ENCODE results near the gene BCAR3. TPM values are rescaled to one million over a fixed set of nuclear protein-coding genes. Genes with fewer than 3 reads are reported as not detected.
"Not testable (repeated sequence)": the region's sequence is repeated elsewhere in the genome, so short reads cannot be mapped to it uniquely, and the experiment has no call there.

BCAR3 gene
- total RNA-seq, 1 experiment from 2014 or later, result 49.5 TPM

GRCh38 chr1:93600663-93601062, 81.0 kb downstream of the BCAR3 start:
- Histone ChIP-seq H3K9me3 (replicated peaks) (no peaks in the 10 kb centered on the region), H3K36me3 (peaks cover 25% of the 10 kb centered on the region; the same call in 1 of the 2 replicates), H3K27me3 (replicated peaks) (no peaks in the 10 kb centered on the region; the same call in none of the 2 replicates), H3K4me1 (replicated peaks) (peaks cover 14% of the 10 kb centered on the region), H3K4me3 (no peak overlapping the region), H3K27ac (no peak overlapping the region)
- no peak for DNase-seq (ENCODE audit: low read depth in 1 of 2, low spot score in 2 of 2)

- no peaks in the 10 kb centered on the region for H3K9me3 ChIP-seq (replicated peaks)
- peaks cover 6% of the 10 kb centered on the region for H3K4me1 ChIP-seq (replicated peaks)
- H3K27ac ChIP-seq, result no peak overlapping the region
- H3K27me3 ChIP-seq (replicated peaks), result no peaks in the 10 kb centered on the region; the same call in none of the 2 replicates
- peaks cover 25% of the 10 kb centered on the region for H3K36me3 ChIP-seq
- H3K4me3 ChIP-seq, result no peak overlapping the region
- DNase-seq (ENCODE audit: low read depth in 1 of 2, low spot score in 2 of 2), result no peak
Measured at GRCh38 chr1:93599479-93599878, 82.2 kb downstream of the BCAR3 start.

- H3K27me3 ChIP-seq (replicated peaks), result no peaks in the 10 kb centered on the region; the same call in none of the 2 replicates
- no peak overlapping the region for H3K27ac ChIP-seq
- no peak for DNase-seq (ENCODE audit: low read depth in 1 of 2, low spot score in 2 of 2)
- no peaks in the 10 kb centered on the region for H3K9me3 ChIP-seq (replicated peaks)
- no peak overlapping the region for H3K4me3 ChIP-seq
- peaks cover 25% of the 10 kb centered on the region for H3K36me3 ChIP-seq
- H3K4me1 ChIP-seq (replicated peaks), result peaks cover 11% of the 10 kb centered on the region
Measured at GRCh38 chr1:93598861-93599439, 82.7 kb downstream of the BCAR3 start.

GRCh38 chr1:93598396-93598795, 83.2 kb downstream of the BCAR3 start:
- Histone ChIP-seq H3K27me3 (replicated peaks) (no peaks in the 10 kb centered on the region; the same call in 1 of the 2 replicates), H3K36me3 (peaks cover 28% of the 10 kb centered on the region), H3K27ac (no peak overlapping the region), H3K9me3 (replicated peaks) (no peaks in the 10 kb centered on the region), H3K4me1 (replicated peaks) (peaks cover 16% of the 10 kb centered on the region), H3K4me3 (no peak overlapping the region)
- no peak for DNase-seq (ENCODE audit: low read depth in 1 of 2, low spot score in 2 of 2)

- Histone ChIP-seq H3K36me3 (peaks cover 29% of the 10 kb centered on the region), H3K4me1 (replicated peaks) (peaks cover 16% of the 10 kb centered on the region), H3K9me3 (replicated peaks) (no peaks in the 10 kb centered on the region), H3K27me3 (replicated peaks) (no peaks in the 10 kb centered on the region; the same call in 1 of the 2 replicates), H3K4me3 (no peak overlapping the region), H3K27ac (no peak overlapping the region)
- DNase-seq (ENCODE audit: low read depth in 1 of 2, low spot score in 2 of 2), result no peak
Measured at GRCh38 chr1:93597709-93598108, 83.9 kb downstream of the BCAR3 start.

- no peaks in the 10 kb centered on the region for H3K27me3 ChIP-seq (replicated peaks)
- H3K9me3 ChIP-seq (replicated peaks), result no peaks in the 10 kb centered on the region
- no peak overlapping the region for H3K4me3 ChIP-seq
- no peak overlapping the region for H3K27ac ChIP-seq
- H3K36me3 ChIP-seq, result peaks cover 41% of the 10 kb centered on the region
- DNase-seq (ENCODE audit: low read depth in 1 of 2, low spot score in 2 of 2), result no peak
- H3K4me1 ChIP-seq (replicated peaks), result peaks cover 16% of the 10 kb centered on the region
Measured at GRCh38 chr1:93596329-93597089, 85.1 kb downstream of the BCAR3 start.

- Histone ChIP-seq H3K4me3 (no peak overlapping the region), H3K36me3 (peaks cover 46% of the 10 kb centered on the region), H3K4me1 (replicated peaks) (peaks cover 16% of the 10 kb centered on the region), H3K27me3 (replicated peaks) (no peaks in the 10 kb centered on the region), H3K27ac (no peak overlapping the region), H3K9me3 (replicated peaks) (no peaks in the 10 kb centered on the region)
- no peak for DNase-seq (ENCODE audit: low read depth in 1 of 2, low spot score in 2 of 2)
Measured at GRCh38 chr1:93595743-93596142, 85.9 kb downstream of the BCAR3 start.

- Histone ChIP-seq H3K9me3 (replicated peaks) (no peaks in the 10 kb centered on the region), H3K4me3 (no peak overlapping the region), H3K36me3 (peaks cover 51% of the 10 kb centered on the region), H3K4me1 (replicated peaks) (peaks cover 16% of the 10 kb centered on the region), H3K27me3 (replicated peaks) (no peaks in the 10 kb centered on the region), H3K27ac (no peak overlapping the region)
- no peak for DNase-seq (ENCODE audit: low read depth in 1 of 2, low spot score in 2 of 2)
Measured at GRCh38 chr1:93595266-93595665, 86.4 kb downstream of the BCAR3 start.

GRCh38 chr1:93594603-93594880, 87.1 kb downstream of the BCAR3 start:
- peaks cover 16% of the 10 kb centered on the region for H3K4me1 ChIP-seq (replicated peaks)
- no peak overlapping the region for H3K4me3 ChIP-seq
- no peak overlapping the region for H3K27ac ChIP-seq
- DNase-seq (ENCODE audit: low read depth in 1 of 2, low spot score in 2 of 2), result no peak
- H3K36me3 ChIP-seq, result peaks cover 58% of the 10 kb centered on the region
- H3K9me3 ChIP-seq (replicated peaks), result no peaks in the 10 kb centered on the region
- H3K27me3 ChIP-seq (replicated peaks), result no peaks in the 10 kb centered on the region

GRCh38 chr1:93593854-93594602, 87.6 kb downstream of the BCAR3 start:
- no peak for DNase-seq (ENCODE audit: low read depth in 1 of 2, low spot score in 2 of 2)
- Histone ChIP-seq H3K27ac (no peak overlapping the region), H3K4me3 (no peak overlapping the region), H3K36me3 (peaks cover 63% of the 10 kb centered on the region), H3K9me3 (replicated peaks) (no peaks in the 10 kb centered on the region), H3K4me1 (replicated peaks) (peaks cover 19% of the 10 kb centered on the region), H3K27me3 (replicated peaks) (no peaks in the 10 kb centered on the region)

GRCh38 chr1:93592551-93592949, 89.1 kb downstream of the BCAR3 start:
- no peaks in the 10 kb centered on the region for H3K27me3 ChIP-seq (replicated peaks)
- no peaks in the 10 kb centered on the region for H3K9me3 ChIP-seq (replicated peaks)
- H3K4me1 ChIP-seq (replicated peaks), result peaks cover 29% of the 10 kb centered on the region
- DNase-seq (ENCODE audit: low read depth in 1 of 2, low spot score in 2 of 2), result no peak
- no peak overlapping the region for H3K4me3 ChIP-seq
- H3K36me3 ChIP-seq, result peaks cover 73% of the 10 kb centered on the region
- H3K27ac ChIP-seq, result no peak overlapping the region

- H3K4me3 ChIP-seq, result no peak overlapping the region
- H3K27ac ChIP-seq, result no peak overlapping the region
- peaks cover 77% of the 10 kb centered on the region for H3K36me3 ChIP-seq
- H3K27me3 ChIP-seq (replicated peaks), result no peaks in the 10 kb centered on the region
- no peaks in the 10 kb centered on the region for H3K9me3 ChIP-seq (replicated peaks)
- no peak for DNase-seq (ENCODE audit: low read depth in 1 of 2, low spot score in 2 of 2)
- H3K4me1 ChIP-seq (replicated peaks), result peaks cover 29% of the 10 kb centered on the region
Measured at GRCh38 chr1:93591676-93592550, 89.7 kb downstream of the BCAR3 start.

- H3K27ac ChIP-seq, result not testable (repeated sequence)
Measured at GRCh38 chr1:93591291-93591675, 90.4 kb downstream of the BCAR3 start.

More at GRCh38 chr1:93591291-93591675, 90.4 kb downstream of the BCAR3 start:
- H3K4me3 ChIP-seq; H3K27me3 ChIP-seq (replicated peaks); DNase-seq (ENCODE audit: low read depth in 1 of 2, low spot score in 2 of 2); H3K9me3 ChIP-seq (replicated peaks): not testable (repeated sequence)
- H3K36me3 ChIP-seq, result peaks cover 83% of the 10 kb centered on the region
- peaks cover 32% of the 10 kb centered on the region for H3K4me1 ChIP-seq (replicated peaks)
